GM13976 (cell line): ENCODE data around the gene RPL19.

ENCODE experiments used
- DNase-seq: peaks from one replicate; pipeline ENCODE4 v3.0.0; 2012; ENCODE audit warnings: low spot score
- in situ Hi-C: fragments of 300-500 bp; cut with MboI; formaldehyde crosslinking; loops from one replicate; pipeline ENCODE4 v1.12.0; 2022; ENCODE audit warnings: low sequenced_read_pairs, mixed read lengths, inconsistent platforms; ENCODE audit not compliant: unreplicated experiment
- TF ChIP-seq, protein P1 (sequence below): IDR thresholded peaks from 2 replicates; pipeline ENCODE4 v1.5.1; 2012; ENCODE audit warnings: borderline replicate concordance, mild to moderate bottlenecking; ENCODE audit not compliant: insufficient read depth; ENCODE audit errors: extremely low read depth, missing control alignments, control extremely low read depth

Gene RPL19

DNA sequence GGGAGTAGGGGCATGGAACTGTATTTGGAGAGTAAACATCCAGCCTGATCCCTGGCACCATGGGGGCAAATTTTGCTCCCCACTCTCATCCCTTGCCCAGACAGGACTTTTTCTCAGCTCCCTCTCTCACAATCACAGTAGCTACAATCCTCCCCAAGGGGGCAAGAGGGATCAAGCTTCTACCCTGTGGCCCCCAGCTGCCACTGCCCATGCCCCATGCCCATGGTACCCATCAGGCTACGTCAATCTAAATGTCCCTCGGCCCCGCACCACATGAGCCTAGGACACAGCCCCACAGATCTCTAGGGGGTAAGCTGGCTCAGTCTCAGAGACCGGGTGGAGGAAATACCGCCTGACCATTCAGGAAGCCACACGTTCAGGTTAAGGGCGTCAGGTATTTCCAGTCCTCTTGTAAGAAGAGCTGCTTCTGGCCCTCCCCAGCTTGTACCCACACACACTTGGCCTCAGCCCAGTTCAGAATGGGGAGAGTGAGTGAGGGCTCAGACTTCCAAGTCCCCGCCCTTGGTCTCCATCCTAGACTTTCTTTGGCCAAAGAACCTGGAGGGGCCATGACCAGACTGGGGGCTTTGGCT lies 4.4 kb upstream of the RPL19 start:
- DNase-seq = no peak
- in situ Hi-C loops = no loop called here
- TF ChIP-seq, protein P1, sequence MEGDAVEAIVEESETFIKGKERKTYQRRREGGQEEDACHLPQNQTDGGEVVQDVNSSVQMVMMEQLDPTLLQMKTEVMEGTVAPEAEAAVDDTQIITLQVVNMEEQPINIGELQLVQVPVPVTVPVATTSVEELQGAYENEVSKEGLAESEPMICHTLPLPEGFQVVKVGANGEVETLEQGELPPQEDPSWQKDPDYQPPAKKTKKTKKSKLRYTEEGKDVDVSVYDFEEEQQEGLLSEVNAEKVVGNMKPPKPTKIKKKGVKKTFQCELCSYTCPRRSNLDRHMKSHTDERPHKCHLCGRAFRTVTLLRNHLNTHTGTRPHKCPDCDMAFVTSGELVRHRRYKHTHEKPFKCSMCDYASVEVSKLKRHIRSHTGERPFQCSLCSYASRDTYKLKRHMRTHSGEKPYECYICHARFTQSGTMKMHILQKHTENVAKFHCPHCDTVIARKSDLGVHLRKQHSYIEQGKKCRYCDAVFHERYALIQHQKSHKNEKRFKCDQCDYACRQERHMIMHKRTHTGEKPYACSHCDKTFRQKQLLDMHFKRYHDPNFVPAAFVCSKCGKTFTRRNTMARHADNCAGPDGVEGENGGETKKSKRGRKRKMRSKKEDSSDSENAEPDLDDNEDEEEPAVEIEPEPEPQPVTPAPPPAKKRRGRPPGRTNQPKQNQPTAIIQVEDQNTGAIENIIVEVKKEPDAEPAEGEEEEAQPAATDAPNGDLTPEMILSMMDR = no peak

DNA sequence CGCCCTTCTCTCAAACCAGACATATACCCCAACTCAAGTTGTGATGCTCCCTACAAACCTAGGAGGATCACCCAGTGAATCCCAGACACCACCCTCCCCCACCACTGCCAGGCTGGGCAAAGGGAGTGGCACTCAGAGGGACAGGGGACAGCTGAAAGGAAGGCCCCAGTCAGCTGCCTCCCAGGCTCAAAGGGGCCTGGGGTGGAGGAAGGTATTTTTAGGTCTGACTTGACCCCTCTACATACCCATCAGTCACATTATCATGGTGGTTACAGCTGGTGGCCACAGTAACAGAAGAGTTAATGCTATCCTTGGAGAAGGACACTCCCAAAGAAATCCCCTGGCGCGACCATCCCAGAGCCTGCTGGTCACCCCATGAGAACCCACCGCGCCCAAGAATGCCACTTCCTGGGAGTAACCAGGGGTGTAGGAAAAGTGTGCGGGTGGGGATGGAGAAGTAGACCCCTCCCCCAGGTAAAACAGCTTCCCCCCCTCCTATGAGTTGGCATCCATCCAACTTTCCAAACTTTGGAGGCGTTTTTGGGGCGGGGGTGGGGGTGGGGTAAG lies 3.8 kb upstream of the RPL19 start:
- DNase-seq = no peak
- in situ Hi-C loops = no loop called here

DNA sequence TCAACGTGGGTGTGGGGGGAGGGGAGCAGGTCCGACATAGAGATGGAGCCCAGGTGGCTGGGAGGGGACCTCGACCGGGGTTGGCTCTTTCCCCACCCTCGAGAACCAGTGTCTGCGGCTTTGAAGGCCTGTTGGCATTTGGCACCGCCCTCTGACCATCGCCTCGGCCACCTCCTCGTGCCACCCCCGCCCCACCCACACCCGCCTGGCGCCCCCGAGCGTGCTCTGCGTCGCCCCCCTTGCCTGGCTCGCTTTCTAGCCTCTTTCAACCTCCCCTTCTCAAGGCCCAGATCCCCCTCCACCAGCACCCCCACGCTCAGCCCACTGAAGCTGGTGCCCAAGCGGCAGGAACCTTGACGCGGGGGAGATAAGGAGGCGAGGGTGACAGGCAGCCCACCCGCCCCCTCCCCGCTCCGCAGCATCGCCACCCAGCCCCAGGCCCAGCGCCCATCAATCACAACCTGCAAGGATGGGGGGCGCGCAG lies 3.2 kb upstream of the RPL19 start:
- no peak for DNase-seq
- TF ChIP-seq, protein P1 = no peak
- in situ Hi-C loops = no loop called here

More for the DNA sequence above, 3.8 kb upstream of the RPL19 start:
- TF ChIP-seq, protein P1 = no peak

DNA sequence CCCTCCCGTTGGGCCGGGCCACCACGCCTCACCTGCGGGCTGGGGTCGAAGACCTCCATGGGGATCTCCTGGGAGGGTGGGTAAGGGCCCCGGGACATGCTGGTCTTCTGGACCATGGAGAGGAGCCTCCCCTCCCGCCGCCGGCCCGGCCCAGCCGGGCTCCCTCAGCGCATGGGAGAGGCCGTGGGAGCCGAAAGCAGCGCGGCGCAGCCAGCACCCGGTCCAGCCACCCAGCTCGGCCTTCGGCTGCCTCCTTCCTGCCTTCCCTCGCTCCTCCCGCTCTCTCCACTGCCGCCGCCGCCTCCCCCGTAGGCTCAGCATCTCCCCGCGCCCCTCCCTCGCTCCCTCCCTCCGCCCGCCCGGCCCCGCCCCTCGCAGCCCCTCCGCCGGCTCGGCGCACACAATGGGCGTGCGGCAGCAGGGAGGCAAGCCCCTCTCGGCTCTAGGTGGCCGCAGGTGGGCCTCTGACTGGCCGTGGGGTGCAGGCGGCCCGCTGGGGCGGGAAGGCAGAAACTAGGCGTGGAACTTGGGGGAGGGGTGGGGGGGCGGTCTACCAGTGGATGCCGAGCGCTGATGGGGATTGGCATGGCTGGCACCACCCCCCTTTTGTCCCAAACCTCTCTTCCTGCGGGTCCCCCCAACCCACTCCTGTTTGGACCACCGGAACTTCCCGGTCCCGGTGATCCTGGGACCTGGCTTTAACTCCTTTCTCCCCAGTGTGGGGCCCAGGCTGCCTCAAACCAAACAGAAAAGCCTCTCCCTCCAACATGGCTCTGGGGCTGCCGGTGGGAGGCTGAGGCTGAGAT lies 2.5 kb upstream of the RPL19 start, which contains the start of gene CACNB1:
TSS of gene CACNB1 (minus strand) at position 290 of the 806 bp plus-strand sequence. CDS start at position 116, 174 bp downstream.
- DNase-seq = peak; percentile 92
- TF ChIP-seq, protein P1 = no peak
- in situ Hi-C loops = no loop called here

DNA sequence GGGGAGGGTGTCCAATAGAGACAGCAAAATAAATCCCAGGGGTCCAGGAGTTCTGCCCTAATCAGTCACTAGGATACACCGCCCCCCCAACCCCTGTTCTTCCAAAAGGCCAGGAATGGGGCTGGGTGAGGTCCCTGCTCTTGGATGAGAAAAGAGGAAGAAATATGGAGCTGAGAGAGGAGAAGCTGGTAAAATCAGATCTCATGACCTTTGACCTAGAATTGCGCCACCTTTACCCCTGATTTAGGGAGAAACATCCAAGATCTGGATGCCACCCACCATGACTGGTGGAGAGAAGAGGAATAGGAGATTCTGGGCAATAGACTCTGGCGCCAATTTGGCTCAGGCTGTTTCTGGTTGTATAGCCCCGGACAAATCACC lies 1.9 kb upstream of the RPL19 start:
- DNase-seq = no peak
- TF ChIP-seq, protein P1 = no peak
- in situ Hi-C loops = no loop called here

DNA sequence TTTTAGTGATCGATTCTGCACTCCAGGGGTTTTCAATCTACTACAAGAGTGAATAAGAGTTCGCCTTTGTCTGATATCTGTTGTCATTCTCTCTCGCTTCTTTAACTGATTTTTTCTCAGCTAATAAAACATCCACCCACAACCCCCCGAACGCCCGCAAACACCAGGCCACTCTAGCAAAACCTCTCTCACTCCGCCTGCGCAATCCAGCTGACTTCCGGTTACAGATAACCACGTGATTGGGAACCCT lies 338 bp upstream of the RPL19 start:
- DNase-seq = peak; percentile 94
- in situ Hi-C loops = no loop called here
- TF ChIP-seq, protein P1 = no peak
